Mucosa of rectum (tissue), 2 donors: Measurements from ENCODE around the gene ZNF578.
"Not testable (repeated sequence)": the region's sequence is repeated elsewhere in the genome, so short reads cannot be mapped to it uniquely, and the experiment has no call there.

Source experiments
- H3K27ac ChIP-seq, 2 donors: one replicate each; pipeline ENCODE4 v1.7.0; 2013; ENCODE audit warnings: inconsistent platforms in 2 of 2, low read depth in 2 of 2, low read length in 2 of 2
- H3K27me3 ChIP-seq, 2 donors: one replicate each; pipeline ENCODE4 v1.7.0; 2013; ENCODE audit warnings: low read length in 2 of 2; ENCODE audit not compliant: control insufficient read depth in 2 of 2, insufficient read depth in 2 of 2
- H3K36me3 ChIP-seq, 2 donors: one replicate each; pipeline ENCODE4 v1.7.0; 2013; ENCODE audit warnings: low read length in 2 of 2; ENCODE audit not compliant: control insufficient read depth in 2 of 2, insufficient read depth in 2 of 2
- H3K4me1 ChIP-seq, 2 donors: one replicate each; pipeline ENCODE4 v1.7.0; 2013; ENCODE audit warnings: low read length in 2 of 2, mild to moderate bottlenecking in 1 of 2; ENCODE audit not compliant: control insufficient read depth in 2 of 2, insufficient read depth in 2 of 2
- H3K4me3 ChIP-seq, 2 donors: one replicate each; pipeline ENCODE4 v1.7.0; 2013; ENCODE audit warnings: low read length in 2 of 2
- H3K9ac ChIP-seq, 2 donors: one replicate each; pipeline ENCODE4 v1.7.0; 2013; ENCODE audit warnings: low read length in 2 of 2, low read depth in 1 of 2, mild to moderate bottlenecking in 1 of 2
- H3K9me3 ChIP-seq, 2 donors: one replicate each; pipeline ENCODE4 v1.7.0; 2013; ENCODE audit warnings: low read length in 2 of 2; ENCODE audit not compliant: control insufficient read depth in 2 of 2
- donor health status: healthy.
- donor health status: Normal muscosa, but diverticular disease.

Gene ZNF578

DNA sequence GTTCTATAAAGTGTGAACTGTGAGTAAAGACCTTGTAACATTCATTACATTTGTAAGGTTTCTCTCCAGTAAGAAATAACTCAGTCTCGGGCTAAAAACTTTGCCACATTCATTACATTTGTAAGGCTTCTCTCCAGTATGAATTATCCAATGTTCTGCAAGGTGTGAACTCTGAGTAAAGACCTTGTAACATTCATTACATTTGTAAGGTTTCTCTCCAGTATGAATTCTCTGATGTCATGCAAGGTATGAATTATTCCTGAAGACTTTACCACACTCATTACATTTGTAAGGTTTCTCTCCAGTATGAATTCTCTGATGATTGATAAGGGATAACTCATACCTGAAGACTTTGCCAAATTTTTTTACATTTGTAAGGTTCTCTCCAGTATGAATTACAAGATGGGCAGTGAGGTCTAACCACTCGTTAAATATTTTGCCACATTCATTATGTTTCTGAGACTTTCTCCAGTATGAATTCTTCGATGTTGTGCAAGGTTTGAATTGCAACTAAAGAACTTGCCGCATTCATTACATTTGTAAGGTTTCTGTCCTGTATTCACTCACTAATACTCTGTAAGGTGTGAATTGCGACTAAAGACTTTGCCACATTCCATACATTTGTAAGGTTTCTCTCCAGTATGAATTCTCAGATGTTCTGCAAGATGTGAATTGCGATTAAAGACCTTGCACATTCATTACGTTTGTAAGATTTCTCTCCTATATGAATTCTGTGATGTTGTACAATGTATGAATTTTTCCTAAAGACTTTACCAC, 21.2 kb downstream of the ZNF578 start:
- H3K36me3 ChIP-seq: no peaks in the 10 kb centered on the region
- peaks cover 60 to 64% of the 10 kb centered on the region in 2 donors for H3K9me3 ChIP-seq
- no peaks in the 10 kb centered on the region for H3K27me3 ChIP-seq
- no peak overlapping the region for H3K4me3 ChIP-seq
- H3K9ac ChIP-seq: no peak overlapping the region
- no peaks in the 10 kb centered on the region for H3K4me1 ChIP-seq
- no peak overlapping the region for H3K27ac ChIP-seq

- H3K9ac ChIP-seq, H3K36me3 ChIP-seq, H3K4me1 ChIP-seq, H3K27me3 ChIP-seq, H3K27ac ChIP-seq, H3K4me3 ChIP-seq: not testable (repeated sequence)
- H3K9me3 ChIP-seq: peaks cover 7 to 17% of the 10 kb centered on the region in 2 donors
Observed at GRCh38 chr19:52484111-52484743, 30.9 kb downstream of the ZNF578 start.

DNA sequence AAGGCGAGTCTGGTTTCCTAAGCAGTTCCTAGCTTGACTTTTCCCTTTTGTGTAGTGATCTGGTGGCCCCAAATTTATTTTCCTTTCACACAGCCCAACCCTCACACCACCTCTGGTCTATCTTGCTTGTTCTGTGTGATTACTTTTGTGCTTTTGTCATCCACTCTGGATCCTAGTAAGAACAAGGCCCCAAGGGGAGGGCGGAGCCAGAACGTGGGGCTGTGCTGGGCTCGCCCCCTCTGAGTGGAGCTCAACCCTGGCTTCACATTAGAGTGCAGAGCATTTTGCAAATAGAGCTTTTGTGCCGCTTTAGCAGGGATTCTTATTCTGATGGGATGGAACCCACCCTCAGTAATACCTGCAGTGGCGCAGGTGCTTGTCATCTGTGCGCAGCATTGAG, 31.7 kb downstream of the ZNF578 start:
- H3K4me3 ChIP-seq, H3K4me1 ChIP-seq, H3K9ac ChIP-seq, H3K27ac ChIP-seq, H3K27me3 ChIP-seq, H3K36me3 ChIP-seq: not testable (repeated sequence)
- peaks cover 7 to 17% of the 10 kb centered on the region in 2 donors for H3K9me3 ChIP-seq

DNA sequence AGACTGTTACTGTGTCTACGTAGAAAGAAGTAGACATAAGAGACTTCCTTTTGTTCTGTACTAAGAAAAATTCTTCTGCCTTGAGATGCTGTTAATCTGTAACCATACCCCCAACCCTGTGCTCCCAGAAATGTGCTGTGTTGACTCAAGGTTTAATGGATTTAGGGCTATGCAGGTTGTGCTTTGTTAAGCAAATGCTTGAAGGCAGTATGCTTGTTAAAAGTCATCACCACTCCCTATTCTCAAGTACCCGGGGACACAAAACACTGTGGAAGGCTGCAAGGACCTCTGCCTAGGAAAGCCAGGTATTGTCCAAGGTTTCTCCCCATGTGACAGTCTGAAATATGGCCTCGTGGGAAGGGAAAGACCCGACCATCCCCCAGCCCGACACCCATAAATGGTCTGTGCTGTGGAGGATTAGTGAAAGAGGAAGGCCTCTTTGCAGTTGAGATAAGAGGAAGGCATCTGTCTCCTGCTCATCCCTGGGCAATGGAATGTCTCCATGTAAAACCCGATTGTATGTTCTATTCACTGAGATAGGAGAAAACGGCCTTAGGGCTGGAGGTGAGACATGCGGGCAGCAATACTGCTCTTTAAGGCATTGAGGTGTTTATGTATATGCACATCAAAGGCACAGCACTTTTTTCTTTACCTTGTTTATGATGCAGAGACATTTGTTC, 32.3 kb downstream of the ZNF578 start:
- not testable (repeated sequence) for H3K4me3 ChIP-seq, H3K9ac ChIP-seq, H3K36me3 ChIP-seq, H3K27ac ChIP-seq, H3K4me1 ChIP-seq, H3K27me3 ChIP-seq
- peaks cover 2 to 14% of the 10 kb centered on the region in 2 donors for H3K9me3 ChIP-seq

- Histone ChIP-seq H3K4me1 (no peaks in the 10 kb centered on the region), H3K4me3 (no peak overlapping the region), H3K27me3 (no peaks in the 10 kb centered on the region), H3K27ac (no peak overlapping the region), H3K9me3 (peaks cover 0 to 2% of the 10 kb centered on the region in 2 donors), H3K36me3 (no peaks in the 10 kb centered on the region), H3K9ac (no peak overlapping the region)
Observed at GRCh38 chr19:52492201-52492993, 39.0 kb downstream of the ZNF578 start.

DNA sequence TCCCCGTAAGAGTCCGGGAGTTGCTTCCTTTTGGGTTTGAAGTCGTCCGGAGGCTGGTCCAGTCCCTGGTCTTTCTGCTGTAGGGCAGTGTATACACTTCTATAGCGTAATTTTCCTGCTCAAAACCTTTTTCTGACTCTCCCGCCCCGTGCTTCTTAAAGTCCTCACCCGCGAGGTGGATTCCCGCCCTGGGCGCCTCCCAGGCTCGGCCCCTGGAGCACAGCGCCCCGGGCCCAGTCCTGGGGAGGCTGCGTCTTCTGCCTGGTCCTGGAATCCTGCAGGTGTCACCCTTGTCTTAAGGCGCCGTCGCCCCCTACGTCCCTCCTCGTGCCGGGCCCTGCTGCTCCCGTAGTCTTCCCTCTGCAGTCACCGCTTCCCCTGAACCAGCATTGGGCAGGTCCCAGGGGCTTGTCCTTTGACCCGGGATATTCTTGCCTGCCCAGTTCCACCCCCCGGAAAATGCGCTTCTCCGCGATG, 39.7 kb downstream of the ZNF578 start:
- H3K27ac ChIP-seq: no peak overlapping the region
- no peaks in the 10 kb centered on the region for H3K4me1 ChIP-seq
- H3K9me3 ChIP-seq: peaks cover 0 to 2% of the 10 kb centered on the region in 2 donors
- H3K36me3 ChIP-seq: no peaks in the 10 kb centered on the region
- H3K4me3 ChIP-seq: no peak overlapping the region
- no peaks in the 10 kb centered on the region for H3K27me3 ChIP-seq
- H3K9ac ChIP-seq: no peak overlapping the region

DNA sequence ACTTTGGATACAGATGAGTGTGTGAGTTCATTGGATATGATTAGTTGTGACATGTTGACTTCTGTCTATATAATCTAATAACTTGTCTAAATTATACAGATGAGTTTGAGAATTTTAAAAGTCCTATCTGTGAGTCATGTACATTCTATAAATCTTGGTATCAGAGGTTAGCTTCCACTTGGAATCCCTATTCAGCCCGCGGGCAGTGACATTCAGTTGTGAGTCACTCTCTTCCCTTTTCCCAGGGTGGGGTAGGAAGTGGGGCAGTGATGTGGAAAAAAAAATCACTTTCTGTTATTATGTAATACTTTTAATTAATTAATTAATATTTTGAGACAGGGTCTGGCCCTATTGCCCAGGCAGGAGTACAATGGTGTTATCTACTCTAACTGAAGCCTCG, 41.2 kb downstream of the ZNF578 start:
- no peaks in the 10 kb centered on the region for H3K36me3 ChIP-seq
- H3K27ac ChIP-seq: no peak overlapping the region
- no peaks in the 10 kb centered on the region for H3K9me3 ChIP-seq
- H3K9ac ChIP-seq: no peak overlapping the region
- no peaks in the 10 kb centered on the region for H3K27me3 ChIP-seq
- no peak overlapping the region for H3K4me3 ChIP-seq
- no peaks in the 10 kb centered on the region for H3K4me1 ChIP-seq

DNA sequence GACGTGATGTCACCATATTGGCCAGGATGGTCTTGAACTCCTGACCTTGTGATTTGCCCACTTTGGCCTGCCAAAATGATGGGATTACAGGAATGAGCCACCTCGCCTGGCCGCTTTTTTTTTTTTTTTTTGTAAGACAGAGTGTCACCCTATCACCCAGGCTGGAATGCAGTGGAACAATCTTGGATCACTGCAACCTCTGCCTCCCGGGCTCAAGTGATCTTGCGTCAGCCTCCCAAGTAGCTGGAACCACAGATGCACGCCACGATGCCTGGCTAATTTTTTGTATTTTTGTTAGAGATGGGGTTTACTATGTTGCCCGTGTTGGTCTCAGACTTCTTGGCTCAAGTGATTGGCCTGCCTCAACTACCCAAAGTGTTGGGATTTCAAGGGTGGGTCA, 45.2 kb downstream of the ZNF578 start:
- H3K4me1 ChIP-seq: no peaks in the 10 kb centered on the region
- H3K4me3 ChIP-seq: no peak overlapping the region
- peaks cover 0 to 2% of the 10 kb centered on the region in 2 donors for H3K36me3 ChIP-seq
- H3K9ac ChIP-seq: no peak overlapping the region
- no peak overlapping the region for H3K27ac ChIP-seq
- no peaks in the 10 kb centered on the region for H3K27me3 ChIP-seq
- peaks cover 0 to 3% of the 10 kb centered on the region in 2 donors for H3K9me3 ChIP-seq

DNA sequence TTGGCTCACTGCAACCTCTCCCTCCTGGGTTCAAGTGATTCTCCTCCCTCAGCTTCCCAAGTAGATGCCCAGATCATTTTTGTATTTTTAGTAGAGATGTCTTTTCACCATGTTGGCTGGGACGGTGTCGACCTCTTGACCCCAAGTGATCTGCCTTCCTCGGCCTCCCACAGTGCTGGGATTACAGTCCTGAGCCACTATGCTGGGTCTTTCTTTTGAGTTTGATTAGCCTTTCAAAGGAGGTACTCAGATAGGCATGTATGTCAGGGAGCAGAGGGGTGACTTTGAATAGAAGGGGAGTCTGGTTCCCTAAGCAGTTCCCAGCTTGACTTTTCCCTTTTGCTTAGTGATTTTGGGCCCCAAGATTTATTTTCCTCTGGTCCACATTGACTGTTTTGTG, 47.1 kb downstream of the ZNF578 start:
- H3K36me3 ChIP-seq, H3K27ac ChIP-seq, H3K9ac ChIP-seq, H3K4me1 ChIP-seq, H3K9me3 ChIP-seq, H3K4me3 ChIP-seq, H3K27me3 ChIP-seq: not testable (repeated sequence)

- not testable (repeated sequence) for H3K36me3 ChIP-seq, H3K4me3 ChIP-seq
Observed at GRCh38 chr19:52500991-52501390, 47.6 kb downstream of the ZNF578 start.

More at GRCh38 chr19:52500991-52501390, 47.6 kb downstream of the ZNF578 start:
- not testable (repeated sequence) for H3K9me3 ChIP-seq, H3K9ac ChIP-seq, H3K27me3 ChIP-seq, H3K4me1 ChIP-seq, H3K27ac ChIP-seq
